Endometrium (tissue), 2 donors: Measurements from ENCODE around the gene SPARCL1.
"Not testable (repeated sequence)": the region's sequence is repeated elsewhere in the genome, so short reads cannot be mapped to it uniquely, and the experiment has no call there.

Experiments
- FAIRE-seq: peaks from 2 replicates; lab custom pipeline; 2012; peaks lifted over from hg19 to GRCh38; lab: Jason Lieb, UNC
- donor health status: control.
- donor health status: control.

Gene SPARCL1

GRCh38 chr4:87444741-87445140 lies 84.4 kb downstream of the SPARCL1 start:
- no peak for FAIRE-seq

- no peak for FAIRE-seq
Observed at GRCh38 chr4:87442889-87443288, 86.3 kb downstream of the SPARCL1 start.

- no peak for FAIRE-seq
Observed at GRCh38 chr4:87433342-87433741, 95.8 kb downstream of the SPARCL1 start.

- no peak for FAIRE-seq
Observed at GRCh38 chr4:87430038-87430437, 99.1 kb downstream of the SPARCL1 start.

GRCh38 chr4:87428979-87429378 lies 100.2 kb downstream of the SPARCL1 start:
- no peak for FAIRE-seq

- no peak for FAIRE-seq
Observed at GRCh38 chr4:87427518-87427868, 101.7 kb downstream of the SPARCL1 start.

GRCh38 chr4:87426865-87427517 lies 102.2 kb downstream of the SPARCL1 start:
- FAIRE-seq = no peak

GRCh38 chr4:87425711-87426110 lies 103.5 kb downstream of the SPARCL1 start:
- no peak for FAIRE-seq

GRCh38 chr4:87424099-87424543 lies 105.1 kb downstream of the SPARCL1 start:
- FAIRE-seq = not testable (repeated sequence)
